Loucy (cell line): ENCODE data around the gene DNMBP.

ENCODE experiments used
- CTCF ChIP-seq: fragments of 200-600 bp; sonication (generic); conservative IDR thresholded peaks from 2 replicates; pipeline ENCODE4 v1.5.1; 2014; ENCODE audit warnings: mild to moderate bottlenecking, antibody characterized with exemption, low read length
- EZH2phosphoT487 ChIP-seq: fragments of 200-600 bp; IDR thresholded peaks from 2 replicates; pipeline ENCODE4 v1.6.1; 2018; ENCODE audit warnings: antibody characterized with exemption, mild to moderate bottlenecking, moderate library complexity, borderline replicate concordance

GRCh38 chr10:100000109-100000644, 9.6 kb downstream of the DNMBP start:
- TF ChIP-seq CTCF (no peak), EZH2phosphoT487 (no peak)
